Stimulated activated CD8-positive, alpha-beta memory T cell treated with anti-CD3 and anti-CD28 coated beads, Interleukin-4, amount 100 ng/mL, for 4 hours (primary cell): ENCODE measurements around the gene GCGR.
A peak's percentile ranks its signal among the peaks of the same experiment; 100 is the strongest.
"Not testable (repeated sequence)": the region's sequence is repeated elsewhere in the genome, so short reads cannot be mapped to it uniquely, and the experiment has no call there.

Experiments
- DNase-seq, 2 donors: peaks; one replicate each; pipeline ENCODE4 v3.0.0-alpha.2; 2020; ENCODE audit warnings: low read depth in 2 of 2, low spot score in 1 of 2

Gene GCGR

DNA sequence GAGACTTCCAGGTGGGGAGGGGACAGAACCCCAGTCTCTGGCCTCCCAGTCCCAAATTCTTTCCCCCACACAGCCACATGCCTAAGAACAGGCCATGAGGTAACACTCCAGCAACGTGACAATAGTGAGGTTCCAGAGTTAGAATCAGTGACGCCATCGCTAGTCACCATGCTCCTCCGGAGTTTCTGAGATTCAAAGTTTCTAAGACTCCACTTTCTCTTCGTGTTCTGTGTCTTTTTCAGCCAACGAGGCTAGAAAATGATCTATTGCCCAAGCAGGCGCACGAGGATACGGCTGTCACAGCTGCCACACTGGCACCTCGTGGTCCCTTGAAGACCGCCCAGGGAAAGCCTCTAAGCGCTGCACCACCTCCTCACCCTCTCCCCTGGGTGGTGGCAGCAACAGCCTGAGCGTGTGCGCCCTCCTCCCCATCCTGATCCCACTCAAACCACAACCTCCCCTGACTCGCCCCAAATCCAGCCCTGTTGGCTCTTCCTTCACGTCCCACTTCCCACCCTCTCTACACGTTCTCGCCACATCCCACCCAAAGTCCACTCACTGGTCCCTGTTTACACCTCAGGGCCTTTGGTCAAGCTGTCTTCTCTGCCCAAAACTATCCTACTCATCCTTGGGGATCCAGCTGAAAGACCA lies 28.1 kb downstream of the GCGR start:
- peak in 1 of 2 donors; percentile 23 for DNase-seq

DNA sequence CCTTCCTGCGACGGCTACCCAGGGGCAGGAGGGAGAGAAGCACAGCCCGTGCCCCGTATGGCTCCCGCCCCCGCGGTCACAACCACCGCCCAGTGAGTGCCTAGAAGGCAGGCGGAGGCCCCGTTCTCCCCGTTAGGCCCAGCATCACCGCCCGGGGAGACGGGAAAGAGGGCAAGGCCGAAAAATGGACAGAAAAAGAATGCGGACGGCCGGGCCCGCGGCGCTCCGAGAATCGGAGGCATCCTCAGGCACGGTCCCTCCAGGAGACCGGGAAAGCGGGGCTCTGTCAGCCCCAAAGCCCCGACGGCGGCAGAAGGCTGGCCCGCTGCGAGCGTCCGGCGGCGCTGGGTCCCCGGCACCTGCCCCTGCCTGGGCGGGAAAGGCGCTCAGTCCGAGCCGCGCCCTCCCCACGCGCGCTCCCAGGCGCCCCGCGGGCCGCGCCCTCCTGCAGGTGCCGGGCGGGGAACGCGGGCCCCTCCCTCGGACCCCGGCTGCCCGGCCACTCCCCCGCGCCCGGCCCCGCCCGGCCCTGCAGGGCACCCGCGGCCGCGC lies 28.7 kb downstream of the GCGR start:
- DNase-seq: no peak

DNA sequence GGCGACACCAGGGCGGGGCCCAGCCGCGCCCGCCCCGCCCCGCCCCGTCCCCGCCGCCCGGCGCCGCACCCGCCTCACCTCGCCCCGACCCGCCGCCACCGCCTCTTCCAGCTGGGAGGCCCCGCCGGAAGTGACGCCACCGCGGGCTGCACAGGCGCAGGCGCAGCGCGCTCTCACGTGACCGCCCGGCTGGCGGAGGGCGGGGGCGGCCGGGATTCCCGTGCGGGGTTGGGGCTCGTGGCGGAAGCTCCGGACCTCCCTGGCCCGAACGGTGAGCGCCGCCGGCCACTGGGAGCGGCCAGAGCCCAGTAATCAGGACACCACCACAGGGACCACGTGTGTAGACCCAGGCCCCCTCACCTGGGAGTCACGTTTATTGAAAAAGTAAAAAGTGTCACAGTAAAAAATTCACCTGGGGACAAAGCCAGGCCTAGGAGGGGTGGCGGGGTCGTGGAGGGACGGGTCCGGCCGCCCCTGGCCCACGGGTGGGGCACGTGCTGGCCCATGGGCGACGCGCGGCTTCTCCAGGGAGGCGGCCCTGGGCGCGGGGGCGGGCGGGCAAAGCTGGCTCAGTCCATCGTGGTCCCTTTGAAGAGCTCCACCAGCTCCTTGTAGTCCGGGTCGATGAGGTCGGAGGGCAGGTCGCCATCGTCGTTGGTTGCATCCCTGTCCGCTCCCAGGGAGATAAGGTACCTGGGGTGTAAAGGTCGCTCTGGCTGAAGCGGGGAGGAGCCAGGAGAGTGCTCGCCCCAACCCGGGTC lies 29.4 kb downstream of the GCGR start, which contains the start of gene MCRIP1:
Gene MCRIP1, minus strand, starts transcription at position 132 of the 761 bp plus-strand sequence. CDS start 8,785 bp downstream, outside the sequence.
- DNase-seq: peak; percentile 85 to 90

DNA sequence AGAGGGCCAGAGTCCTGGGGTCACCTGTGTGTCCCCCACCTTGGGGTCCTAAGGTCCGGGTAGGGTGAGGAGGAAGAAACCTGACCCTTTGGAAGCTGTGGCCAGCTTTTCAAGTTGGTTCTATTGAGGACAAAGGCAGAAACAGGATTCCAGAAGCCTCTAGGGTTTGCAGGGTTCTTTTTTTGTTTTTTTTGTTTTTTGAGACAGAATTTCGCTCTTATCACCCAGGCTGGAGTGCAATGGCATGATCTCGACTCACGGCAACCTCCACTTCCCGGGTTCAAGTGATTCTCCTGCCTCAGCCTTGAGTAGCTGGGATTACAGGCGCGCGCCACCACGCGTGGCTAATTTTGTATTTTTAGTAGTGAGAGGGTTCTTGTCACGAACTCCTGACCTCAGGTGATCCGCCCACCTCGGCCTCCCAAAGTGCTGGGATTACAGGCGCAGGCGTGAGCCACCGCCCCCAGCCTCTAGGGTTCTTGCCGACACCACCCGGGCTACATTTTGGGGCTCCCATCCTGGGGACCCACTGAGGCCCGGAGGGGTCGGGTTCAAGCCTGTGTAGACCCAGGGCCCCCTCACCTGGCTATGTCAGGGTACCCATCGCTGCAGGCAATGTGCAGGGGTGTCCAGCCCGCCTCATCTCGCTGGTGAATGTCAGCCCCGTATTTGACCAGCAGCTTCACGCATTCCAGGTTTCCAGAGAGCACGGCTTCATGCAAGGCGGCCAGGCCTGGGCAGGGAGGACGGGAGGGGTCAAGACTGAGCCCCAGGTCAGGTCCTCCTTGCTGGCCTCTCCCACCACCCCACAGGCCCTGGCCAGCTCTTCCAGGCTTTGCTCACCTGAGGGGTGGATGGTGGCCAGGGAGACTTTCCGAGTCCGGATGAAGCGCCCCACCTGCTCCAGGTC lies 30.2 kb downstream of the GCGR start:
- DNase-seq: no peak

DNA sequence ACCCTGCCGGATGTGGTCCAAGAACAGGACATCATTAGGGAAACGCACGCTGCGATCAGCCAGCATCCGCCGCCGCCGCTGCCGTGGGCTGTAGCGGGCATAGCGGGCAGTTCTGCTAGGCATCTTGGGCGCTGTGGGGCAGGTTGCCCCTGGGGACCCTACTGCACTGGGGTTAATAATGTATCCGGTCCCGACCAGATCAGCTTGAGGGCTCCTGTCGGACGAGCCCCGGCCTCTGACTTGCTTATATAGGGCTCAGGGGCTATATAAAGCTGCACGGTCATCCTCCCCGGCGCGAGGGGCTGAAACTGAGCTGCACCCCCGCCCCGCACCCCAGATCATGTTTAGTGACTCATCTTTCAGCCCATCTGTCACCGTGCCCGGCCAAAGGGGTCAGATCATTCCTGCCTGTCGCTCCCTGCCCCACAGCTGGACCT lies 30.9 kb downstream of the GCGR start, which contains the start of gene PPP1R27:
Gene PPP1R27, minus strand, starts transcription at position 220 of the 437 bp plus-strand sequence. Its CDS starts 97 bp downstream, at position 123.
- DNase-seq: no peak

DNA sequence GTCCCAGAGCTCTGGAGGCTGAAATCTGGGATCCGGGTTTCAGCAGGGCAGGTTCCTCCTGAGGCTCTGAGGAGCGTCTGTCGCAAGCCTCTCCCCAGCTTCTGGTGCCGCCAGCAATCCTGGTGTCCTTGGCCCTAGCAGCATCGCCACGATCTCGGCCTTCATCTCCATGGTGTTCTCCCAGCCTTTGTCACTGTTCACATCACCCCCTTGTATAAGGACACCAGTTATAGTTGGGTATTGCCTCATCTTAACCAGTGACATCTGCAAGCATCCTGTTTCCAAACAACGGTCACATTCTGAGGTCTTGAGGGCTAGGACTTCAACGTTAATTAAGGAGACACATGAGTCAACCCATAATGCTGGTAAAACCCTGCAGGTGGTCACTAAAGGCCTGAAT lies 33.7 kb downstream of the GCGR start:
- DNase-seq: no peak

DNA sequence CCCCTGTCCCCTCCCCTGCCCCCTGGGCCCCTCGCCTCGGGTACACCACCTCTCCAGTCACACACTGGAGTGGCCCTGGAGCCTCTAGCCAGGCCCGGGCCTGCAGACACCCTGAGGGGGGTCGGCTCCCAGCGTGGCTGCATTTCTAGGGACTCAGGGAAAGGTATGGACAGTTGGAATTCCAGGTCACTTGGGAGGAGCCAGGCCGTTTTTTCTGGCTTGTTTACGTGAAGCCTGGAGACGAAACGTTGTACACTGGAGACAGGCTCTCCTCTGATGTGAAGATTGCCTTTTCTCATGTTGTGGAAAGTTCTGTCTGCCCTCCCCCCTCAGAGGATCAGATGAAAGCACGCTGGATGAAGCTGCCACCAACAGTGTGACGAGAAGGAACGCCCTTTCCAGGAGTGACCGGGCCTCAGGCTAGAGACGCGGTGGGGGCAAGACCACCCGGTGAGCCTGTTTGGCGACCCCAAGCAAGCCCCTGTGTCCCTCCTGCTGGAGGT lies 34.9 kb downstream of the GCGR start:
- DNase-seq: no peak

DNA sequence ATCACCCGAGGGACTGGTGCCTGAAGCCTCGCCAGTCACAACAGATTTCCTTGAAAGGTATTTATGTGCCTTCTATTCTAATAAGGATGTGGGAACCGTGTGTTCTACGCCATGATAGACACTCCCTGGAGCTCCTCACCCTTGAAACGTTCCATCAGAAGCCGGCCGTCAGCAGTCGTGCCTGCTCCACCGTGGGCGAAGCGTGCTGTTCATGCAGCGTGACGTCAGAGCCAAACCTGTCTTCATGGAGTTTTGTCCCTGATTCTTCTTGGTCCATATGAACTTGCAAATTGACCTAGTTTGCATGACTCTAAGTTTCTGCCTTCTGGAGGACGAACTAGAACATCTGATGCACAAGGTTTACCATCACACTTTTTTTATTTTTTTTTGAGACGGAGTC lies 35.4 kb downstream of the GCGR start:
- no peak for DNase-seq

DNA sequence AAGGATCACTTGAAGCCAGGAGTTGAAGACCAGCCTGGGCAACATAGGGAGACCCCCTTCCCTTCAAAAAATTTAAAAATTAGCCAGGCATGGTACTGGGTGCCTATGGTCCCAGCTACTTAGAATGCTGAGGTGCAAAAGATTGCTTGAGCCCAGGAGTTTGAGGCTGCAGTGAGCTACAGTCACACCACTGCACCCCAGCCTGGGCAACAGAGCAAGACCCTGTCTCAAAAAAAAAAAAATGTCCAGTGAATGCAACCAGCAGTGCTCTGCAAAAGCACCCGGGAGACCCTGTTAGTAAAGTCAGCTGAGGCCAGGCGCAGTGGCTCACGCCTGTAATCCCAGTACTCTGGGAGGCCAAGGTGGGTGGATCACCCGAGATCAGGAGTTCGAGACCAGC lies 36.1 kb downstream of the GCGR start:
- not testable (repeated sequence) for DNase-seq

DNA sequence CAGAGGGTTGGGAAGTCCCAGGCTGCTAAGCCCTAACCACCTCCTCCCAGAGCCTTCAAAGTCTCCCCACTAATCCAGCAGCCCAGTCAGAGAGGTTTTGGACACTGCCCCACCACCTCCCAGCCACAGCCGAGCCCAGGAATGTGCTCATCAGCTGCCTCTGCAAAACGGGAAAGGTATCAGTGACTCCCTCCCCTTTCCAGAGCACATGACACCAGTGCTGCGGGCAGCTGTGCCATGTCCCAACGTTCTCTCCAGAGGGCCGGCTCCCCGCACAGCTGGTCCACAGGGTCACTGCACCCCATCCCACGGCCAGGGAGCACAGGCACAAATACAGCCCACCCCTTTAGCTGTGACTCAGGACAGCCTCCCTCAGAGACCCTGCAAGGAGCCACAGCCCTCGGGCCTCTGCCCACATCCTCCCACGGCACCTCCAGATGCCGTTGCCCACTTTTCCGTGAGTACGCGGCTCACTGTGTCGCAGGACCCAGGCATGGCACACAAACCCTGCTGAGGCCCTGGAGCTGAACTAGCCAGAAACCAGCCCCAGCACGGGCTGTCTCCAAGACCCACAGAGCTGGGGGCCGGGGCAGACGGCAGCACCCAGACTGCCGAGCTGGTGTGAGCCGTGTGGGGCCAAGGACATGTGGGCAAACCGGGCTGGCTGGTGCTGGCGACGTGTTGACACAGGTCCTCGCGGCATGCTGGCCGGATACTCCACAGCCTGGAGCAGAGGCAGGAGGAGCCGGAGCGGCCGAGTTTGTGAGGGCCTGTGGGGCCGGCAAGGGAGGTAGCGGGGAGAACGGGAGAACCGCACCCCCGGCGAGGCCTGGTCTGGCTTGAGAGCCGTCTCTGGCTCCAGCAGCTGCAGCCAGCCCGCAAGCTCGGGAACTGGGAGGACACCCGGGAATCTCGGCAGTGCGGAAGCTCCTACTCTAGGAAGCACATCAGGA lies 37.2 kb downstream of the GCGR start:
- no peak for DNase-seq

DNA sequence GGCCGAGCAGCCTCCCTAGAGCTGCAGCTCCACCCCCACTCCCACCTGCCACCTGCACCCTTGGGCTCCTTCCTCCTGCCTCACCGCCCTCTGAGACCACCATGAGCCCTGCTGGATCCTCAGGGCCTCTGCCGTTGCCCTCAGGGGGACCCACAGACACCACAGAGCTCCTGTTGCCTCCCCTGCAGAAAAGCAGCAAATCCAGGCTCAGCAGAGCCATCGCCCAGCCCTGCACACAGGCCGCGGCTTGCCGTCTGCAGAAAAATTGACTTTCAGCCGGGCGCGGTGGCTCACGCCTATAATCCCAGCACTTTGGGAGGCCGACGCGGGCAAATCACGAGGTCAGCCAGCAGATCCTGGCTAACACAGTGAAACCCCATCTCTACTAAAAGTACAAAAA lies 37.9 kb downstream of the GCGR start:
- DNase-seq: no peak

DNA sequence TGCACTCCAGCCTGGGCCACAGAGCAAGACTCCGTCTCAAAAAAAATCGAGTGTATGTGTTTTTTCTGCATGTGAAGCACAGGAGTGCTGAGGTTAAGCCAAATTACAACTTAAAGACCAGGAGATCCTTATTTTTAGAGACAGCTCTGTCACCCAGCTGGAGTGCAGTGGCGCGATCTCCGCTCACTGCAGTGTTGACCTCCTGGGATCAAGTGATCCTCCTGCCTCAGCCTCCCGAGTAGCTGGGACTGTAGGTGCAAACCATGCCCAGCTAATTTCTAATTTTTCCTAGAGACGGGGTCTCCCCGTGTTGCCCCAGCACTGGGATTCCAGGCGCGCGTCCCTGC lies 38.4 kb downstream of the GCGR start:
- no peak for DNase-seq

DNA sequence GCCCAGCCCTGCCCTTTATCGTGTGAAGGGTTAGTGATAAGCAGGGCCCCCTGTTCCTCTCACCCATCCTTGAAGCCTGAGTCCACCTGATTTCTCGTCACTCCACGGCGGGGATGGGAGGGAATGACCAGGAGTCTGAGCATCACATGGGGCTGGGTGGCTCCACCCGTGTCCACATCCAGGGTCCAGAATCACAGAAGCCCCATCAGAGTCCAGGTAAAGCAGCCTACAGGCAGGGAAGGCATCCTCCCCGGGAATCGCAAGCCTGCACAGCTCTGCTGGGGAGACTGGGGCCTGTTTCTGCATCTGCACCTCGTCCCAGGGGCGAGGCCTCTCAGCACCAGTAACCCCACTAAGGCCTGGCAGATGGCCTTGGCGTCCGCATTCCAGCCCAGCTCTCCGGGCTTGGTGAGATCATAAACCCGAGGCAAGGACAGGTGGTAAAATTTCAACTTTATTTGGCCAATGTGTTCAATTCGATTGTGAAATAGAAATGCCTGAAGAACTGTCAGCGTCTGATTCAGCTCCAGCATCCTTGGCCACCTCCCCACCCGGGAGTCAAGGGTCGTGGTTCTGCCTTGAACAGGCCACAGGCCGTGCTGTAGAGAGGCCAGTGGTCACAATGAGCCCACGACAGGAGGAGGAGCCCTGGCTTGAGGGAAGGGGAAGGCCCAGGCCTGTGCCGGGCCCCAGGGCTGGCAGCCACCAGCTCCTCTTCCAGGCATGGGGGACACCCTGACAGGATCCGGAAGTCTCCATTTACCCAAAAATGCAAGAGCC lies 39.0 kb downstream of the GCGR start:
- no peak for DNase-seq

DNA sequence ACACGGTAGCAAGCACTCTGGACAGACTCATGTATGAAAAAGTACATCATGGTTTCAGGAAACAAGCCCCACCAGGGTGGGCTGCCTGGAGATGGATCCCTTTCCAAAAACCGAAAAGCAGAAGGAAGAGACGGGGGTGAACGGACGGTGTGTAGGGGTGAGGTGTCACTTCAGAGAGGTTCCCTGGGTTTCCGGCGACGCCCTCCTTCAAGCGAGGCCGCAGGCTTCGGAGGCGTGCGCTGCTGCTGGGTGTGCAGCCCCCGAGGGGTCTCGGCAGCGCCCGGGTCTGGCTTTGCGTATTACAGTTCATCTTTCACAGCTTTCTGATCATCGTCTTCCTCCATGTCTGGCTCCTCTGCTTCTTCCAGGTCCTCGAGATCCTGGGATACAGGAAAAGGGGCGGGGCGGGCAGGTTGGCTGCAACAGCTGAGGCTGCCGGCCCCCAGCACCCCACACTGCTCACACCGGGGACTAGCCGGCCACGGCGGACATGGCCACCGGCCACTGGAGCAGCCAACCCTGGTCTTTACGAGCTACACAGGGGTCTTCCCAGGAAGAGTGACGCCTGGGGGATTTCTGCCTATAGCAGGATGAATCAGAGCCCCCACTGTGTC lies 39.9 kb downstream of the GCGR start:
- no peak for DNase-seq

DNA sequence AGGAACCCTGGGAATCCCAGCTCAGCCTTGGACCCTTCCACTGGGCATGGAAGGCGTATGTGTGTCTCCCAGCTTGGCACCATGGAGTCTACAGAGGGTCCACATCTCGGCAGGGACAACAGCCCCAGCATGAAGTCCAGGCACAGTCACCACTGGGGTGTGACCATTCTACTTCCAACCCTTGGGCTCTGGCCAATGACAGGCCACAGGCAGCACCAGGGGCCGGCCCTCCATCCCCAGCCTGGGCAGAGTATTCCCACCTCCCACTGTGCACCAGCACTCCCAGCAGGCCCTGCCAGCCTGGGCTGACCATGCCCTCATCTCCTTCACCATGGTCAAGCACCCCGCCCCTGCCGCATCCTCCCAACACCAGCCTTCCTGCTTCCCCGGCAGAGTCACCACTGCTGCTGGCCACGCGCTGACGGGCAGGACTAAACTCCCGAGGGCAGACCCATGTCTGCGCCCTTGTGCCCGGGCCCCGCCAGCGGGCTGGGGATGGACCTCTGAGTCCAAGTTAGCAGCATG lies 40.4 kb downstream of the GCGR start:
- no peak for DNase-seq

DNA sequence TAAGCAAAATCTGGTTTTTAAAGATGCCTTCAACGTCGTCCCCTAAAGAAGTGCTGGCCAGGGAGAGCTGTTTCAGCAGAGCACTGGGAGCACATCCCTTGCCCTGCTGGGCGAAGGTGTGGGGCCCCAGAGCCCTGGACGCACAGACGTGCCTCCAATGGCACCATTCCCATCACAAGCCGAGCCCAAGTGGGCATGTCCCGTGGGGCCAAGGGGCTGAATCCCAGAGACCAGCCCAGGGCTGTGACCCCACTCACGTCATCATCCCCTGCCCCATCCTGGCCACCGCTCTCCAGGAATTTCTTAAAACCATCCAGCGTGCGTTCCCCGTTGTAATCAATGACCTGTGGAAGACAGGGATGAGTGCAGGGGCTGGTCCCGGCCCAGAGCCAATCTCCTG lies 40.9 kb downstream of the GCGR start:
- DNase-seq: no peak

DNA sequence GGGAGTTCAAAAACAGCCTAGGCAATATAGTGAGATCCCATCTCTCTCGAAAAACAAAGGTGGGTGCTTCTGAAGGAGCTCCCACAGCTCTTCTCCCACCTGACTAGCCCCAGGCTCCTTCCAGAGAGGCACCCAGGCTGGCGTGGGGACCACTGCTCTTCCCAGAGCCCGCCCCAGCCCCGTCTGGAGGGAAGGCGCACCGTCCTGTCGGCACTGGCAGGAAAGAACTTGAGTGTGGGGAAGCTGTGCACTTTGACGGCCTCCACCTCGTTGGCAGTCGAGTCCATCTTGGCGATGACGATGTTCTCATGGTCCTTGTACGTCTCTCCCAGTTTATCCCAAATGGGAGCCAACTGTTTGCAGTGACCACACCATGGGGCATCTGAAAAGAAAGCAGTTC lies 41.4 kb downstream of the GCGR start:
- no peak for DNase-seq

DNA sequence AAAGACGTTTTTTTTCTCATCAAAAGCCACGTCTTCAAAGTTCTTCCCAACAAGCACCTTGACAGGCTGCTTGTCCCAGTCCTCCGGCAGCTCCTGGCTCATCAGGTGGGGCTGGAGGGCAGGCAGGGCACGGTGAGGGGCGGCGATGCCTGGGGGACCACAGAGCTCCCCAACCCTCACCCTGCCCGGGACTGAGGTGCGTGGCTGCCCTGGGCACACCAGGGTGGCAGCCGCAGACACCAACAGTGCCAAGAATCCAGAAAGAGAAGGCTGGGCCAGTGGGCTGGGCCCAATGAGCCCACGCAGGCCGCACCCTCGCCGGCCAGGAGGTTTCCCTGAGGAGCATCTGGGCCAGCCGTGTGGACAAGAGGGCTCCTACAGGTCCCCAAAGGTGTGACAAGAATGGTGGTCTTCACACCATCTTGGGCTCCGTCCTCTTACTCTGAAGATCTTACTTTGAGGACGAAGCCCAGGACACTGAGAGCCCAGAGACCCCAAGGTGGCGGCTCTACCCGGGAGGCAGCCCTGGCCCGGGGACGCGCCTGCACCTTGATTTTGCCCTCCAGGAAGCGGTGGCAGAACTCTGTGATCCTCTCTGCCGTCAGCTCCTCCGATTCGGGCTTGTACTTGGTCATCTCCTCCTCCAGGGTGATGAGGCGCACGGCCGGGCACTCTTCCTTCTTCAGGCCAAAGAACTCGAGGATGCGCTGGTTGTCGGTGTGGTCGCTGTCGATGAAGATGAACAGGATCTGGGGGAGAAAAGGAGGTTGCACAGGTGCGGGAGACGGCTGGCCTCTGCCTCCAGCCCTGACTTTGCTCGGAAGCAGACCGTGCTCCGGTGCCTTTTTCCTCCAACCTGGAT lies 42.2 kb downstream of the GCGR start:
- DNase-seq: no peak
